CD4-positive, alpha-beta T cell treated with Interferon gamma for 1 hour (primary cell): Measurements from ENCODE around the gene CREB3.

Experiments
- DNase-seq: peaks from one replicate; pipeline ENCODE4 v3.0.0-alpha.2; 2020

The CREB3 gene

DNA sequence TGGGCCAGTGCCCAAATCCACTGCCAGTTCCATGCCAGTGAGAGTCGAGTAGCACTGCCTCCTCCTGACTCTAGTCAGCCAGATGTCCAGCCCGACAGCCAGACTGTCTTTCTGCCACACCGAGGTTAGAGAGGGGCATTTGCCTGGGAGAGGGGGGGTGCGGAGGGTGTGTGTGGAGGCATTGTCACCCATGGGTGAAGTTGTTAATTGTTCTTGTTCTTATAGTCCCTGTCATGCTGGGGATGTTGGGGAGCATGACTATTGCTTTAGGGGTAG is 17.7 kb downstream of the CREB3 start:
- no peak for DNase-seq

GRCh38 chr9:35753466-35753865 is 21.0 kb downstream of the CREB3 start:
- DNase-seq = no peak

DNA sequence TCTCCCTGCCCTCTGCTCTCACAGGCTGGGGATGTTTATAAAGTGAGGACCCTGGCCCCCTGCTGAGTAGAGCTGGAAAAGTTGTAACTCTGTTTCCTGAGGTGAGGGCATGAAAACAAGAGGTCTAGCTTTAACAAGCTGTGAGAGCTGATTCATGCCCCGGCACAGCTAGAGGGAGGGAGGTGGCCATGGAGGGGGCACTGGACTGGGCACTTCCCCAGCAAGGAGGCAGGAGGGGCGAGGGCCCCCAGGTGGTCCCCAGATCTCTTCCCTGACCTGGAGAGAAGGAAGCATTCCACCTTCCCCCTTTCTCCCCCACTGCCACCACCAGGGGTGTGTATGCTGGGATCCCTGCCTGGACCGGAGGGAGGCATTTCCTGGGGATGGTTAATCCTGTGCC is 21.8 kb downstream of the CREB3 start, which contains the start of gene MSMP:
TSS of gene MSMP (minus strand) at position 13 of the 400 bp plus-strand sequence. CDS start 147 bp downstream, outside the sequence.
- no peak for DNase-seq

DNA sequence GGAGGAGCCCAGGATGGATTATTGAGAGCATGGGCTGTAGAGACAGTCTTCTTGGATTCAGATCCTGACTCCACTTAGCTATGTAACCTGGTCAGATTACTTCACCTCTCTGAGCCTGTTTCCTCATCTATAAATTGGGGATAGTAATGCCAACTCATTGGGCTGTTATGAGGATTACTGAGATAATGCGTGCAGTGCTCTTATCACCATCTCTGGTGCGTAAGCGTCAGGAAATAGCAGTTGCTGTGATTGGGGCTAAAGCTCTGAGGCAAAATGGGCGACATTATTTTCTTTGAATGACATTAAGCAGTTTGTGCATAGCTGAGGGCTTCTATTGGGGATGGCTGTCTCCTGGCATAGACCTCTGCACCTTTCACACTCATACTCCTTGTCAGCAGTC is 22.6 kb downstream of the CREB3 start:
- no peak for DNase-seq

GRCh38 chr9:35756275-35757225 is 24.1 kb downstream of the CREB3 start:
- peak; percentile 71 for DNase-seq

DNA sequence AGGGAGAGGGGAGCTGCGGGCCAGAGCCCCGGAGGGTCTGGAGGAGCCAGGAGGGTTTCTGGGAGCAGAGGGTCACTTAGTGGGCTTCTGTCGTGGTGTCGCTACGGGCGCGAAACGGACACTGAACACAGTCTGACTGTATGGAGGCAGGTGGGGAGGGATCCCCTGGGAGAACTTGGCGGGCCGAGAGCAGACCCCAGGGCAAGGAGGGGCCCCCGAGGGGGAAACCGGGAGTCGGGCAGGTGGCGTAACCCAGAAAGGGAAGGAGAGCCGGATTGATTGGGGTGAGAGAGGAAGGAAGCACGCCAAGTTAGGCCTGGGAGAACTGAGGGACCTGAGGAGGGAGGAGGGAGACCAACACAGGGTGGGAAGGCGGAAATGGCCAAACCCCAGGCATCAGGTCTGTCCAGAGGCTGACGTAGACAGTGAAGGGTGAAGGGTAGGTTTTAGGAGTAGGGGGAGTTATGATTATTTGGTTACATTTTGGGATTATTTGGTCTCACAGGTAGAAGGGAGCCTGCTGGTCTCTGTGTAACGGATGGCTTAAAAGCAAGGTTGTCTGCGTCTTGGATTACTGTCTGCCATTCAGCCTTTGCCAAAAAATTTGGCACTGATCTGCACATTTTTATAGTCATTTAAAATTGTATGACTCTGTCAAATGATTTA is 24.9 kb downstream of the CREB3 start:
- peak; percentile 15 for DNase-seq

- no peak for DNase-seq
Measured at GRCh38 chr9:35757892-35758275, 25.4 kb downstream of the CREB3 start.

DNA sequence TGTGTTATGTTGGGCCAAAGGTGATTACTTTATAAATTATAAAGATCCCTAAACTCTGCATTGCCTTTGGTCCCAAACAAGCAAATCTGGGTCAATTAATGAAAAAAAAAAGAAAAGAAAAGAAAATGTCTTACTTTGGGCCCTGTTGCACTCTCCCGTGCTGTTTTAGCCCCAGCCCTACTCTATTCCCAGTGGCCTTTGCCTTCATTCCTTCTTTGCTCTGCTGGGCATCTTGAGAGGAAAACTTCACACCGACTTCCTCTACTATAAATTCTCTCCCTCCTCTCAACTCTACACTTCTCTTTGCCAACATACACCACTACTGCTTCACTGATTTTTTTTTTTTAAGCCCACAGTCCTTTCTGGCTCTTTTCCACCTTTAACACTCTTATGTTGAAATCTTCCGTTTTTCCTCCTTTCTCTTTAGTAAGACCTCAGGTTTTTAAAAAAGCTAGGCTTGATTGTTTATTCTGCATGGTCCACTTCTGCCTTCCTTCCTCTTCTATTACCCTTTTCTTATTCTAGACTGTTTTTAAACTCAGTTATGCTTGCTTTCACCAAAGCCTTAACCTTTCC is 26.1 kb downstream of the CREB3 start:
- DNase-seq = no peak

DNA sequence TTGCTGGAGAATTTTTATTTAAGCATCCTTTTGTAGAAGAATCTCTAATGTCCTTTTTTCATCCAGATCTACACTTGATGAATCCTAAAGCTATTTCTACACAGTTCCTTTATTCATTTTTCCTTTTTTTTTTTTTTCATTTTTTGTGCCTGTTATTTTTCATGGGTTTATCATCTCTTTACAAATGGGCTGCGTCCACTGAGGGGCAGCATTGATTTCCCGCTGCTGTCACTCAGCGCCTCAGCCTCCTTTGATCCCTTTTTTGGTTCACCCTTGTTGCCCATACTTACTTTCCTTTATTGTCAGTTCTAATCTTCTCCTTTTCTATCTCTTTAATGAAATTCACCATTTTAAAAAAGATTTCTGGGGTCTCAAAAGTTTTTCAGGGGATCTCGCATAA is 27.3 kb downstream of the CREB3 start:
- no peak for DNase-seq

- no peak for DNase-seq
Measured at GRCh38 chr9:35760651-35761050, 28.2 kb downstream of the CREB3 start.

DNA sequence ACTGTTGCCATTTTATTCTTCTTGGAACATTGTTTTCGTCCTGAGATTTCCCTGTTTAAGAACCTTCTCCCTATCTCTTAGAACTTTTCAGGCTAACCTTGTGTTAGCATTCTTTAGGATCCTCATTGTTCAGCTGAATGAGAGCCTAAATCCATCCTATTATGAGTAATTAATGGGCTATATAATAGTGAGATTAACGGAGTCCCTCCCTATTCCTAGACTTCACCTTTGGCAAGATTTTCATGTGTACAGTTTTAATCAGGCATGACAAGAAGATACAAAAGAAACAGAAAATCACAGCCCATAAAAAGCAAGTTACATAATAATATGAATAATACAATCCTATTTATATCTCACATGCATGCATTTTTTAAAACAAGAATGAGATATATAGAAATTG is 30.7 kb downstream of the CREB3 start:
- no peak for DNase-seq

- DNase-seq = no peak
Measured at GRCh38 chr9:35763803-35764202, 31.3 kb downstream of the CREB3 start.

DNA sequence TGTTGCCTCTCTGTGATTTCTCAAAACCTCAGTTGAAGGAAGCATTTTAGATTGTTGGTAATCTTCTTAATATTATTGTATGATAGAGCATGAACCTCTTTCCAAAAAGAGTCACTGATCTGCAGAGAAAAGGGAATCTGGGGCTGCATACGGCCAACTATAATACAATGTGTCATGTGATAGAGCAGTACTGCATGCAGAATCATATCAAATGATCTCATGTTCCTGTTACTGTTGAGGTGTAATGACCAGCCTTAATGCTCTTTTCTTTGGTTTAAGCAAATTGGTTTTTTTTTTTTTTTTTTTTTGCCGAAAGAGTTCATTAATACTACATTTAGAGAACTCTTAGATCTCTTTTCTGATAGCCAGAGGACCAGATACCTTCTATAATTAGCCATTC is 34.5 kb downstream of the CREB3 start:
- DNase-seq = no peak

DNA sequence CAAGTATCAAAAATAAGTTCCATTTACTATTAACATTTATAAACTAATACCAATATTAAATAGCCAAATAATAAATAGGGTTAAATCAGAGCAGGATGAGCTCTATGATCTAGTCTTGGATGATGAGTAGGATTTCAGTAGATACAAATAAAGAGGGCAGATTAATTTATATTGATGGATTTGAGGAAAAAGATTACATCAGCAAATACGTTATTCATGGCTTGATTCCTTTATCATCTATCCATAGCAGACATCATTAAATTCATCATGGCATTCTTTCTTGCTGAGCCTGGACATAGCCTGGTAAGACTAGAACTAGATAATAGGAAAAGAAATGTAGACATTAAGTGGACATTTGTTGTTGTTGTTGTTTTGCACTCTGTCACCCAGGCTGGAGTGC is 35.0 kb downstream of the CREB3 start:
- no peak for DNase-seq

GRCh38 chr9:35769763-35770162 is 37.3 kb downstream of the CREB3 start:
- no peak for DNase-seq

DNA sequence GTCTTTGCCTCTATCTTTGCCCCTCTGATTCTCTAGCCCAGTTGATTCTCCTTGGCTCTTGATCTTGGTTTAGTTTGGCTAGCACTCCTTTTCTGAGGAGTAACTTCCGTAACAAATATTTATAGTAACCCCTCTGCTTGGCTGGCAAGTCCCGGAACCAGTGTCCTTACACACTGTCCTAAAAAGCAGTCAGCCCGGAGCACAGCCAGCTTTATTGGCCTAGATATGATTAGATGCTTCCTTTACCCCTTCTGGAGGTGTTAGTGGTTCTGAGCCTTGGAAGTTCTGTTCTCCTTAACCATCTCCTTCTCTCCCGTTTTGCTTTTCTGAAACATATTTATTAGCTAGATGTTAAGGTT is 38.6 kb downstream of the CREB3 start:
- no peak for DNase-seq

DNA sequence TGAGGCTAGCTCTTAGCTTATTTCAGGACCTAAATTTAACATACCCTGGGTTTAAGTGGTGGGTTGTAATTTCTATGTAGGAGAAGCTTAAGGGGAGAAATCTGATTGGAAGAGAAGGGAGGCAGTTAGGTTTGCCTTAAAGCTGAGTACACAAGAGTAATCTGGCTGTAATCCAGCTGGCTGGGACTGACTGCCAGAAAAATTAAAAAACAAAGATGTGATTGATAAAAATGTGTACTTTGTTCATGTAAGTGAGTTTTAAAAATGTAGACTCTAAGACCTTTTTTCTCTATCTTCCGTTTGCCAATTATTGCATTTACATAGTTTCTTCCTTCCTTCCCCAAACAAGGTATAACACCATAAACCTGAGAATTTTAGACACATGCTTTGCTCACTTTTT is 39.1 kb downstream of the CREB3 start:
- no peak for DNase-seq

DNA sequence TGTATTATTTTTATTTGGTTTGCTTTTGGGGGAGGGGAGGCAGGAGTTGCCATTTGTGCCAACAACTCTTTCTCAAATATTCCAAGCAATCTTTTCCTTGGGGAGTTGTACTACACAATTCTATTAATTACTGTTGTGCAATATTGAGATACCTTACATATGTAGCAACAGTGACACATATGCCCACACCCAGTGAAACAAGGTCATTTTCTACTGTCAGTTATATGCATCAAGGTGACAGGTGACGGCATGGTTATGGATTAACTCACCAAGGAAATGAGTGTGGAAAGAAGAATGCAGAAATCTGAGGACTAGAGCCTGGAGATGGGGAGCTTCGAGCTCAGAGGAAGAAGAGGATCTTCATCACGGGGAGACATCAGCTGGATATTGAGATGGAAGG is 39.5 kb downstream of the CREB3 start:
- DNase-seq = no peak

DNA sequence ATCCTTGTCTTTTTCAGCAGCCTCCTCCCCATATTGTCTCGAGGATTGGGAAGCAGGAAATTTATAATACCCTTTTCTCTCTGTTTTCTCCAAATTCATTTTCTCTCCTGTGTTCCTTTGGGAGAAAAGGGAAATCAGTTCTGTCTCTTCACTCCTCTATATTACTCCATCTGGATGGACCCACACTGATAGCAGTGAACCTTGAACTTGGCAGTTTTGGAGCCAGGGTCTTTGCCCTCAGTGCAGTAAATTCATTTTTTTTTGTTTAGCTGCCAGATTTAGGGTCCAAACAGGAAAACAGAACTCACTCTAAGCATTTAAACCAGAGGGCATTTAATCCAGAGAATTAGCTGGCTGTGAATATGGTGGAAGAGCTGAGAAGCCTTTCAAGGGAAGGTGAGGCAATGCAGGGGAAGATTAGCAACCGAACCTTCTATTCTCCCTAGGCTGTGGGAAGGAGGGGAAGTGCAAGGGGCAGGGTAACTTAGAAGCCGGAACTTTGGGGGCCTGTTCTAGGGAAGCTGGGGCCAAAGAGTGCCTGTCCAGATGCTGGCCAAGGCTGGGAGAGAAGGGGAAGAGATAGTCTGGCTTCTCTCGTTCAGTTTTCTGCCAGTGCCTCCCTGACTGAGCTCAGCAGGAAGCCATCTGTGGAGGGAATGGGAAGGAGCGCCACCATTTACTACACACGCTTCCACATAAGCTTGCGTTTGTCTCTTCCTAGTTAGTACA is 42.6 kb downstream of the CREB3 start:
- DNase-seq = no peak

- DNase-seq = no peak
Measured at GRCh38 chr9:35776018-35776417, 43.6 kb downstream of the CREB3 start.

DNA sequence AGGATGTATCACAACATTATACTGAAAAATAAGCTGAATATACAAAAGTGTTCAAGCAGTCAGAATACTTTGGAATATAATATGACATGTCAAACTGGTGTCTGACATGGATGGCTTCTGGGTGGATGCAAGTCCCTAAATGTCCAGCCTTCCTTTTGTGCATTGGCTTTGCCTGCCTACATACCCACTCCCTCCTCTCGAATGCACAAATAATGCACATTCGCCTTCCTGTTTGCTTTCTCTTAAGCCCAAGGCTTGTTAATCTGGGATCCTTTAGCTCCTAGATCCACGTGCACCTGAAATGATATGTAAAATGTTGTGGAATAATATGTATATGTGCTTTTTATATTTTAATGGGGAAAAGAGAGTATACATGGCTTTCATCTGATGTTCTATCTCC is 46.0 kb downstream of the CREB3 start:
- DNase-seq = no peak

GRCh38 chr9:35781066-35781465 is 48.6 kb downstream of the CREB3 start:
- DNase-seq = no peak

DNA sequence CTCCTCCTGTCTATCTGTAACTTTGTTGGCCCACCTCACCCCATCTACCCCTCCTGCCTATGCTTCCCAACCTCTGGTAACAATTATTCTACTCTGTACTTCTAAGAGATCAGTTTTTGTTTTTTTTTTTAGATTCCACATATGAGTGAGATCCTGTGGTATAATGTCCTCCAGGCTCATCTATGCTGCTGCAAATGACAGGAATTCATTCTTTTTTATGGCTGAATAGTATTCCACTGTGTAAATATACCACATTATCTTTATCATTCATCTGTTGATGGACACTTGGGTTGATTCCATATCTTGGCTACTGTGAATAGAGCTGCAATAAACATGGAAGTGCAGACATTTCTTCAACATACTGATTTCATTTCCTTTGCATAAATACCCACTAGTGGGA is 51.0 kb downstream of the CREB3 start:
- DNase-seq = no peak
